Measurements from ENCODE around the gene HOXA10.

HOXA10 gene

GRCh38 chr7:27123007-27123476, 51.1 kb downstream of the HOXA10 start:
- peaks cover 100% of the 10 kb centered on the region for H3K27me3 ChIP-seq
- no peak for DNase-seq
- no peaks in the 10 kb centered on the region for H3K36me3 ChIP-seq
- TF ChIP-seq, protein P1, sequence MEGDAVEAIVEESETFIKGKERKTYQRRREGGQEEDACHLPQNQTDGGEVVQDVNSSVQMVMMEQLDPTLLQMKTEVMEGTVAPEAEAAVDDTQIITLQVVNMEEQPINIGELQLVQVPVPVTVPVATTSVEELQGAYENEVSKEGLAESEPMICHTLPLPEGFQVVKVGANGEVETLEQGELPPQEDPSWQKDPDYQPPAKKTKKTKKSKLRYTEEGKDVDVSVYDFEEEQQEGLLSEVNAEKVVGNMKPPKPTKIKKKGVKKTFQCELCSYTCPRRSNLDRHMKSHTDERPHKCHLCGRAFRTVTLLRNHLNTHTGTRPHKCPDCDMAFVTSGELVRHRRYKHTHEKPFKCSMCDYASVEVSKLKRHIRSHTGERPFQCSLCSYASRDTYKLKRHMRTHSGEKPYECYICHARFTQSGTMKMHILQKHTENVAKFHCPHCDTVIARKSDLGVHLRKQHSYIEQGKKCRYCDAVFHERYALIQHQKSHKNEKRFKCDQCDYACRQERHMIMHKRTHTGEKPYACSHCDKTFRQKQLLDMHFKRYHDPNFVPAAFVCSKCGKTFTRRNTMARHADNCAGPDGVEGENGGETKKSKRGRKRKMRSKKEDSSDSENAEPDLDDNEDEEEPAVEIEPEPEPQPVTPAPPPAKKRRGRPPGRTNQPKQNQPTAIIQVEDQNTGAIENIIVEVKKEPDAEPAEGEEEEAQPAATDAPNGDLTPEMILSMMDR (IDR thresholded peaks at IDR 0.05; ENCODE audit: low read depth, low read length), result no peak
- H3K4me3 ChIP-seq (ENCODE audit: low read depth, low read length), result no peak overlapping the region
- H3K4me1 ChIP-seq, result no peaks in the 10 kb centered on the region
- H3K9me3 ChIP-seq, result no peaks in the 10 kb centered on the region

GRCh38 chr7:27122077-27122910, 51.8 kb downstream of the HOXA10 start:
- DNase-seq, result no peak
- Histone ChIP-seq H3K4me1 (no peaks in the 10 kb centered on the region), H3K27me3 (peaks cover 100% of the 10 kb centered on the region), H3K9me3 (no peaks in the 10 kb centered on the region), H3K4me3 (ENCODE audit: low read depth, low read length) (no peak overlapping the region), H3K36me3 (no peaks in the 10 kb centered on the region)
- TF ChIP-seq, protein P1 (IDR thresholded peaks at IDR 0.05; ENCODE audit: low read depth, low read length), result no peak

GRCh38 chr7:27121684-27122076, 52.4 kb downstream of the HOXA10 start:
- Histone ChIP-seq H3K4me1 (no peaks in the 10 kb centered on the region), H3K36me3 (no peaks in the 10 kb centered on the region)

More at GRCh38 chr7:27121684-27122076, 52.4 kb downstream of the HOXA10 start:
- TF ChIP-seq, protein P1 (IDR thresholded peaks at IDR 0.05; ENCODE audit: low read depth, low read length), result no peak
- Histone ChIP-seq H3K9me3 (no peaks in the 10 kb centered on the region), H3K4me3 (ENCODE audit: low read depth, low read length) (no peak overlapping the region), H3K27me3 (peaks cover 100% of the 10 kb centered on the region)
- no peak for DNase-seq
